Muscle of back (tissue), 11 donors: ENCODE data around the gene TRIM4. TPM values are rescaled to one million over a fixed set of nuclear protein-coding genes. Genes with fewer than 3 reads are reported as not detected.

Experiments
- DNase-seq, 3 donors: peaks; one replicate each; pipeline versions ENCODE4 v3.0.0 to v3.0.0-alpha.2; 2013
- polyA plus RNA-seq, 10 donors: library from polyadenylated mRNA; unstranded; fragments of 120-200 nt; gene quantifications; one replicate each; pipeline ENCODE4 v1.2.1, GENCODE V29; 2013; ENCODE audit not compliant: insufficient read length in 10 of 10

The TRIM4 gene
- polyA plus RNA-seq, 10 donors: 14.6 to 19.5 (median 16.6) TPM

GRCh38 chr7:99848420-99849216 is 70.7 kb downstream of the TRIM4 start:
- no peak for DNase-seq

- no peak for DNase-seq
Observed at GRCh38 chr7:99844328-99844727, 75.0 kb downstream of the TRIM4 start.

DNA sequence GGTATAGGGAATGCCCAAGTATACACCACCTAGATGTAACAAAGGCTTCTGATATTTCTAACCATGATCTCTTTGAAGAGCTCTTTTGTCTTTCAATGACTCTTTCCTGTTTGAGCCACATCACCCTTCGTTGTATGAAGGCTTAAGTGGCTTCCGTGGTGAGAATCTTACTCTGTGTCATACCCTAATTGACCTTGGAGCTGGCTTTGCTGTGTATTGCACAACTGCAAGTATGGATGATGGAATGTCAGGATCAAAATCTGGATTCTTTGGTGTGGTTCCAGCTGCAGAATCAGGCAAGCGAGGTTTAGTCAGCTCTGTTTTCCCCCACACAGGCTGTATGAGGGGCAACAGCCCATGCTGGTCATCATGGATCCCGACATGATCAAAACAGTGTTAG is 75.5 kb downstream of the TRIM4 start:
- DNase-seq: no peak

- no peak for DNase-seq
Observed at GRCh38 chr7:99842926-99843325, 76.4 kb downstream of the TRIM4 start.

Other genes starting within 250 kb of the TRIM4 start
- 1 to 10 TPM in 6 of 10 donors, under 1 TPM in 4; 0.54 to 1.6 (median 1.0) TPM for gene CYP3A5, start 239.5 kb downstream of the TRIM4 start, polyA plus RNA-seq
- gene CYP3A7, start 184.3 kb downstream of the TRIM4 start, polyA plus RNA-seq: 1 to 10 TPM in 1 of 10 donors, under 1 TPM in 3, not detected in 6; 0.31 to 1.6 (median 0.46) TPM
- gene CYP3A4, start 135.3 kb downstream of the TRIM4 start, polyA plus RNA-seq: under 1 TPM in 5 of 10 donors, not detected in 5; 0.09 to 0.45 (median 0.12) TPM
- under 1 TPM in 2 of 10 donors, not detected in 8; 0.21 TPM for gene CYP3A43, start 91.5 kb downstream of the TRIM4 start, polyA plus RNA-seq
- under 1 TPM in 1 of 10 donors, not detected in 9; 0.14 TPM for gene OR2AE1, start 42.5 kb downstream of the TRIM4 start, polyA plus RNA-seq
- under 1 TPM; 0.18 to 0.63 (median 0.41) TPM for gene GJC3, start 10.1 kb upstream of the TRIM4 start, polyA plus RNA-seq
- gene AZGP1, start 56.5 kb upstream of the TRIM4 start, polyA plus RNA-seq: 1 to 10 TPM in 4 of 10 donors, under 1 TPM in 6; 0.56 to 1.3 (median 0.82) TPM
- gene ZKSCAN1, start 96.1 kb upstream of the TRIM4 start, polyA plus RNA-seq: 10 to 100 TPM; 18.3 to 34.5 (median 31.2) TPM
- 10 to 100 TPM; 10.3 to 16.7 (median 13.9) TPM for gene ZSCAN21, start 130.2 kb upstream of the TRIM4 start, polyA plus RNA-seq
- gene ZNF3, start 162.2 kb upstream of the TRIM4 start, polyA plus RNA-seq: 10 to 100 TPM; 21.1 to 31.0 (median 26.7) TPM
- gene COPS6, start 169.4 kb upstream of the TRIM4 start, polyA plus RNA-seq: 100 to 1,000 TPM in 2 of 10 donors, 10 to 100 TPM in 8; 83.6 to 105 (median 86.3) TPM
- gene MCM7, start 181.9 kb upstream of the TRIM4 start, polyA plus RNA-seq: 10 to 100 TPM; 57.2 to 96.4 (median 66.4) TPM
- gene AP4M1, start 182.1 kb upstream of the TRIM4 start, polyA plus RNA-seq: 10 to 100 TPM; 16.1 to 25.5 (median 19.3) TPM
- 10 to 100 TPM; 30.8 to 40.0 (median 34.1) TPM for gene TAF6, start 199.8 kb upstream of the TRIM4 start, polyA plus RNA-seq
- 10 to 100 TPM; 28.1 to 53.4 (median 38.3) TPM for gene CNPY4, start 200.1 kb upstream of the TRIM4 start, polyA plus RNA-seq
- 1 to 10 TPM in 4 of 10 donors, under 1 TPM in 6; 0.44 to 1.5 (median 0.95) TPM for gene MBLAC1, start 207.4 kb upstream of the TRIM4 start, polyA plus RNA-seq
- gene LAMTOR4, start 229.4 kb upstream of the TRIM4 start, polyA plus RNA-seq: 10 to 100 TPM; 48.3 to 81.1 (median 61.8) TPM
- gene TRAPPC14, start 239.2 kb upstream of the TRIM4 start, polyA plus RNA-seq: 10 to 100 TPM in 7 of 10 donors, 1 to 10 TPM in 3; 9.6 to 12.9 (median 10.7) TPM
- gene GAL3ST4, start 249.1 kb upstream of the TRIM4 start, polyA plus RNA-seq: 10 to 100 TPM in 8 of 10 donors, 1 to 10 TPM in 2; 8.6 to 14.4 (median 11.0) TPM